ENCODE measurements around the gene C1orf210. TPM values are rescaled to one million over a fixed set of nuclear protein-coding genes. Genes with fewer than 3 reads are reported as not detected.

C1orf210 gene
- total and polyA plus RNA-seq, 12 donors, result not detected

DNA sequence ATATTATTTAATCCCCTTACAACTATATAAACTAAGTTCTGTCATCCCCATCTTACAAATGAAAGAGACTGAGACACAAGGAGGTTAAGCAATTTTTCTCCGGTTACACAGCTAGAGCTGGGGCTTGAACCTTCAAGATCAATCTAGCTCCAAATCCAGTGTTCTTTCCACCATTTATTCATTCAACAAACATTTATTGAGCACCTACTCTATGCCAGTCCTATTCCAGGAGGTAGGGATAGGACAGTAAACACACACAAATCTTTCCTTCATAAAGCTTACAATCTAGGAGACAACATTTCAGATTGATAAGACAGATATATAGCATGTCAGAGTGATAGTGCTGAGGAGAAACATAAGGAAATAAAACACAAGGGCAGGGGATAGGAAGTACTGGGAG is 18.5 kb downstream of the C1orf210 start:
- 92 to 100% (median 94%) methylated on average over 1 of the region's 1 CpG for WGBS, 4 donors
- TF ChIP-seq CTCF (IDR thresholded peaks at IDR 0.05) (no peak), POLR2A (IDR thresholded peaks at IDR 0.05) (no peak)
- no peaks in the 10 kb centered on the region for H3K36me3 ChIP-seq (replicated peaks in 1 of 2)
- H3K4me1 ChIP-seq (replicated peaks in 1 of 2), result no peaks in the 10 kb centered on the region
- H3K27me3 ChIP-seq, result no peaks in the 10 kb centered on the region
- intact Hi-C loops (cut with DNase I), result no loop called here
- no peak for DNase-seq
- H3K9me3 ChIP-seq (replicated peaks in 1 of 3), result no peaks in the 10 kb centered on the region
- H3K27ac ChIP-seq, result no peak overlapping the region
- no peak overlapping the region for H3K4me3 ChIP-seq

DNA sequence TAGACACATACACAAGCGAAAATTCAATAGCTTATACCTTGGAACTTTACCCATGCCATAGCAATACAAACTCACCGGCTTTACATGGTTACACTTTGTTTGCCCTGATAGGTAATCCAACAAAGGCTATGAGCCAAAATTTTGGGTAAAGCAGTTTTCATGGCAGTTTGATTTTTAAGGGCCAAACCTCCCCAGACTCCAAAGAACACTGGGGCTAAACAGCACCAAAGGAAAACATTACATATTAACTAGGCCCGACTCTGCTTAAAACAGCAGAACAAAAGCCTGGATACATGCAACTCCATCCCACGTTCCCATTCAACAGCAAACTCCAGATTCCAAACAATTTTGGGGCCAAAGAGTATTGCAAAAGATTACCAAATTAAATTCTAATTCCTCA is 19.9 kb downstream of the C1orf210 start:
- H3K4me1 ChIP-seq (replicated peaks in 1 of 2), result no peaks in the 10 kb centered on the region
- H3K36me3 ChIP-seq (replicated peaks in 1 of 2), result no peaks in the 10 kb centered on the region
- no peak overlapping the region for H3K27ac ChIP-seq
- no peak for TF ChIP-seq POLR2A (IDR thresholded peaks at IDR 0.05)
- TF ChIP-seq CTCF (IDR thresholded peaks at IDR 0.05), result no peak
- WGBS, 4 donors, result 85 to 90% (median 88%) methylated on average over 4 of the region's 4 CpGs
- H3K27me3 ChIP-seq, result no peaks in the 10 kb centered on the region
- no peak overlapping the region for H3K4me3 ChIP-seq
- intact Hi-C loops (cut with DNase I), result no loop called here
- H3K9me3 ChIP-seq (replicated peaks in 1 of 3), result no peaks in the 10 kb centered on the region
- DNase-seq, result no peak

DNA sequence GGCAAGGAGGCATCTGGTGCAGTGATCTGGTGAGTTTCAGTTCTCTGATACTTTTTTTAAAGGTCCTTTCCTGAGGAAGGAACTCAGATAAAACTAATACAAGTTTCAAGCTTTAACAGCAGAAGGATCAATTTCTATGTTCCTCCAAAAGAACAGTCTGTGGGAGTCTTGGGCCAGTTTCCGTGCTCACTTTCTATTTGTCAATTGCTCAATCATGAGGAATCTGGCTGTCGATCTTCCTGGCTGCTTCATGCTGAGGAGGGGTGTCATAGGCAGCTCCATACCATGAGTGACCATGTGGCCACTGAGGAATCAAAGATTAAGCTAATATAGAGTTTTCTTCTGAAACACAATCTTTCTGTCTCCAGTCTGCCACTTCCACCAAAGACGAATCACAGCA is 27.0 kb downstream of the C1orf210 start:
- Histone ChIP-seq H3K4me1 (replicated peaks in 1 of 2) (no peaks in the 10 kb centered on the region), H3K4me3 (no peak overlapping the region), H3K9me3 (replicated peaks in 1 of 3) (no peaks in the 10 kb centered on the region), H3K27ac (no peak overlapping the region), H3K27me3 (no peaks in the 10 kb centered on the region), H3K36me3 (replicated peaks in 1 of 2) (no peaks in the 10 kb centered on the region)
- 63 to 95% (median 71%) methylated on average over 3 of the region's 3 CpGs for WGBS, 4 donors
- TF ChIP-seq CTCF (IDR thresholded peaks at IDR 0.05), result no peak
- DNase-seq, result peak in 1 of 7 donors; percentile 5
- intact Hi-C loops (cut with DNase I), result no loop called here

DNA sequence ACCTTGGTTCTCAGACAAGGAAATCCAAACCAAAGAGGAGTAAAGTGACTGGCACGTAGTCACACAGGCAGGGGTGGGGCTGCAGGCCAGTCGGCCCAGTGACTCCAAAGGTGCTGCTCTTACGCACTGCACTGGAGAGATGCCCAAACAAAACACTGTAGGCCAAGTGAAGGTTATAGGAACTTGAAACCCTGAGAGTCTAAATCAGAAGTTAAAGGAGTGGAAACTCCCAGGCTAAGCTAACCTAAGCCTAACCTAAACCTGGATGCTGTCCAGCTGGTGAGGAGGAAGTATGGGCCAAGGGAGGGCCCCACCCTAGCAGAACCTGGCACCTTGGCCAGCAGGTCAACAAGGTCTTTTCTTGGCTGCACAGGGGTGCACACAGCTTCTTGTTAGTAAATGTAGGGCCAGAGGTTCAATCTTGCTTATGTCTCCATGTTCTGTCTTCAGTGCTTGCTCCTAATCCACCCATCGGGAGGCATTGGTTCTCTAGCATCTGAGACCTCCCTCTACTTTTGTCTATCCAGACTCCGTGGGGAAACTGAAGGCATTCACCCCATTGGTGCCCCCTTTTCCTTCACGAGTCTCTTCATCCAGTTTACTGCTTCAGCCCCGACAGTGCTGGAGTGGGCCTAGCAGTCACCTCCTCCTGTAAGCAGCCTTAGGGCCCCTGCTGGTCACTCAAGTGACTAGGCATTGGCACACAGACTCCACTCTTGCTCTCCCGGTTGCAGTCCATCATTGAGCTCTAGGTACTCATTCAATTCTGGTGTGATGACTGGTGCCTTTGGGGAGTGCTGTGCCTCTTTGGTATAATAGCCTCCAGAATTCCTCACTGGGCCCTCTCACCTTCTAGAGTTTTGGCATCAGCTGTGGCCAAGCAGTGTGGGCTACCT is 28.5 kb downstream of the C1orf210 start:
- H3K27me3 ChIP-seq, result no peaks in the 10 kb centered on the region
- DNase-seq, result peak in 2 of 7 donors; percentile 8 to 15
- H3K27ac ChIP-seq, result no peak overlapping the region
- H3K4me1 ChIP-seq (replicated peaks in 1 of 2), result no peaks in the 10 kb centered on the region
- H3K9me3 ChIP-seq (replicated peaks in 1 of 3), result no peaks in the 10 kb centered on the region
- intact Hi-C loops (cut with DNase I), result no loop called here
- no peaks in the 10 kb centered on the region for H3K36me3 ChIP-seq (replicated peaks in 1 of 2)
- TF ChIP-seq POLR2A (IDR thresholded peaks at IDR 0.05) (no peak), CTCF (IDR thresholded peaks at IDR 0.05) (no peak)
- 85 to 89% (median 86%) methylated on average over 8 of the region's 8 CpGs for WGBS, 4 donors
- H3K4me3 ChIP-seq, result no peak overlapping the region

All from adrenal gland (tissue), 12 donors.